ENCODE measurements around the gene AIFM1. TPM values are rescaled to one million over a fixed set of nuclear protein-coding genes. Genes with fewer than 3 reads are reported as not detected.

AIFM1 gene
- total and polyA plus RNA-seq, 4 donors: 14.4 to 35.8 (median 31.2) TPM

- peaks cover 0 to 6% (median 3%) of the 10 kb centered on the region in 3 donors for H3K27me3 ChIP-seq (ENCODE audit: control insufficient read depth in 3 of 3, insufficient read depth in 3 of 3, low read length in 2 of 3)
- peaks cover 0 to 13% (median 0%) of the 10 kb centered on the region in 5 donors for H3K4me1 ChIP-seq (ENCODE audit: control insufficient read depth in 5 of 5, insufficient read depth in 5 of 5, low read length in 5 of 5)
- WGBS, 2 donors: 1 to 32% methylated on average over 14 to 32 of the region's 32 CpGs
- H3K4me3 ChIP-seq: peak overlapping the region; percentile 53
- DNase-seq: peak in 2 of 3 donors; percentile 48 to 50
- no peaks in the 10 kb centered on the region for H3K36me3 ChIP-seq (ENCODE audit: control insufficient read depth in 4 of 4, insufficient read depth in 4 of 4, low read length in 4 of 4)
- peak overlapping the region; percentile 88 to 96 for H3K27ac ChIP-seq (ENCODE audit: low read depth in 1 of 2, low read length in 1 of 2)
- ATAC-seq (ENCODE audit: insufficient read depth, low FRiP score): no peak
- H3K9me3 ChIP-seq (ENCODE audit: control insufficient read depth in 4 of 4, insufficient read depth in 3 of 4, low read length in 3 of 4): peaks cover 0 to 5% (median 0%) of the 10 kb centered on the region in 4 donors
- TF ChIP-seq, protein P1, sequence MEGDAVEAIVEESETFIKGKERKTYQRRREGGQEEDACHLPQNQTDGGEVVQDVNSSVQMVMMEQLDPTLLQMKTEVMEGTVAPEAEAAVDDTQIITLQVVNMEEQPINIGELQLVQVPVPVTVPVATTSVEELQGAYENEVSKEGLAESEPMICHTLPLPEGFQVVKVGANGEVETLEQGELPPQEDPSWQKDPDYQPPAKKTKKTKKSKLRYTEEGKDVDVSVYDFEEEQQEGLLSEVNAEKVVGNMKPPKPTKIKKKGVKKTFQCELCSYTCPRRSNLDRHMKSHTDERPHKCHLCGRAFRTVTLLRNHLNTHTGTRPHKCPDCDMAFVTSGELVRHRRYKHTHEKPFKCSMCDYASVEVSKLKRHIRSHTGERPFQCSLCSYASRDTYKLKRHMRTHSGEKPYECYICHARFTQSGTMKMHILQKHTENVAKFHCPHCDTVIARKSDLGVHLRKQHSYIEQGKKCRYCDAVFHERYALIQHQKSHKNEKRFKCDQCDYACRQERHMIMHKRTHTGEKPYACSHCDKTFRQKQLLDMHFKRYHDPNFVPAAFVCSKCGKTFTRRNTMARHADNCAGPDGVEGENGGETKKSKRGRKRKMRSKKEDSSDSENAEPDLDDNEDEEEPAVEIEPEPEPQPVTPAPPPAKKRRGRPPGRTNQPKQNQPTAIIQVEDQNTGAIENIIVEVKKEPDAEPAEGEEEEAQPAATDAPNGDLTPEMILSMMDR (IDR thresholded peaks at IDR 0.05; ENCODE audit: control extremely low read depth, extremely low read depth): no peak
- peak overlapping the region in 1 of 2 donors; percentile 14 for H3K9ac ChIP-seq (ENCODE audit: insufficient read depth in 1 of 2, low read length in 2 of 2)
Observed at GRCh38 chrX:130165181-130165702, 399 bp downstream of the AIFM1 start.

GRCh38 chrX:130163398-130163797 is 2.2 kb downstream of the AIFM1 start:
- Histone ChIP-seq H3K9ac (ENCODE audit: insufficient read depth in 1 of 2, low read length in 2 of 2) (no peak overlapping the region), H3K9me3 (ENCODE audit: control insufficient read depth in 4 of 4, insufficient read depth in 3 of 4, low read length in 3 of 4) (peaks cover 0 to 3% (median 0%) of the 10 kb centered on the region in 4 donors), H3K36me3 (ENCODE audit: control insufficient read depth in 4 of 4, insufficient read depth in 4 of 4, low read length in 4 of 4) (no peaks in the 10 kb centered on the region), H3K4me1 (ENCODE audit: control insufficient read depth in 5 of 5, insufficient read depth in 5 of 5, low read length in 5 of 5) (peaks cover 0 to 13% (median 0%) of the 10 kb centered on the region in 5 donors), H3K27me3 (ENCODE audit: control insufficient read depth in 3 of 3, insufficient read depth in 3 of 3, low read length in 2 of 3) (peaks cover 0 to 3% (median 0%) of the 10 kb centered on the region in 3 donors), H3K4me3 (no peak overlapping the region), H3K27ac (ENCODE audit: low read depth in 1 of 2, low read length in 1 of 2) (no peak overlapping the region)
- no peak for DNase-seq
- 70 to 75% methylated on average over 2 of the region's 2 CpGs for WGBS, 2 donors
- no peak for ATAC-seq (ENCODE audit: insufficient read depth, low FRiP score)
- TF ChIP-seq, protein P1 (IDR thresholded peaks at IDR 0.05; ENCODE audit: control extremely low read depth, extremely low read depth): no peak

- no peak for DNase-seq
- Histone ChIP-seq H3K9ac (ENCODE audit: insufficient read depth in 1 of 2, low read length in 2 of 2) (no peak overlapping the region), H3K36me3 (ENCODE audit: control insufficient read depth in 4 of 4, insufficient read depth in 4 of 4, low read length in 4 of 4) (no peaks in the 10 kb centered on the region), H3K4me1 (ENCODE audit: control insufficient read depth in 5 of 5, insufficient read depth in 5 of 5, low read length in 5 of 5) (peaks cover 0 to 13% (median 0%) of the 10 kb centered on the region in 5 donors), H3K4me3 (no peak overlapping the region), H3K9me3 (ENCODE audit: control insufficient read depth in 4 of 4, insufficient read depth in 3 of 4, low read length in 3 of 4) (peaks cover 0 to 3% (median 0%) of the 10 kb centered on the region in 4 donors), H3K27me3 (ENCODE audit: control insufficient read depth in 3 of 3, insufficient read depth in 3 of 3, low read length in 2 of 3) (peaks cover 0 to 3% (median 0%) of the 10 kb centered on the region in 3 donors), H3K27ac (ENCODE audit: low read depth in 1 of 2, low read length in 1 of 2) (peak overlapping the region in 1 of 2 donors; percentile 1)
- WGBS, 2 donors: 57 to 72% methylated on average over 6 of the region's 6 CpGs
- no peak for ATAC-seq (ENCODE audit: insufficient read depth, low FRiP score)
- TF ChIP-seq, protein P1 (IDR thresholded peaks at IDR 0.05; ENCODE audit: control extremely low read depth, extremely low read depth): no peak
Observed at GRCh38 chrX:130162094-130162735, 3.4 kb downstream of the AIFM1 start.

Data from lung (tissue), 12 donors.